HG03432 (cell line): ENCODE data around the gene PAM16.

Source experiments
- ATAC-seq: cut with Tn5 transposase; IDR thresholded peaks from one replicate; pipeline ENCODE4 v1.9.1; 2021; ENCODE audit warnings: mild to moderate bottlenecking, moderate library complexity; ENCODE audit not compliant: unreplicated experiment

The PAM16 gene

GRCh38 chr16:4307215-4308037, 43.7 kb downstream of the PAM16 start:
- peak; percentile 92 for ATAC-seq

- ATAC-seq: no peak
Measured at GRCh38 chr16:4306470-4307214, 44.5 kb downstream of the PAM16 start.

- no peak for ATAC-seq
Measured at GRCh38 chr16:4303973-4304372, 47.1 kb downstream of the PAM16 start.

DNA sequence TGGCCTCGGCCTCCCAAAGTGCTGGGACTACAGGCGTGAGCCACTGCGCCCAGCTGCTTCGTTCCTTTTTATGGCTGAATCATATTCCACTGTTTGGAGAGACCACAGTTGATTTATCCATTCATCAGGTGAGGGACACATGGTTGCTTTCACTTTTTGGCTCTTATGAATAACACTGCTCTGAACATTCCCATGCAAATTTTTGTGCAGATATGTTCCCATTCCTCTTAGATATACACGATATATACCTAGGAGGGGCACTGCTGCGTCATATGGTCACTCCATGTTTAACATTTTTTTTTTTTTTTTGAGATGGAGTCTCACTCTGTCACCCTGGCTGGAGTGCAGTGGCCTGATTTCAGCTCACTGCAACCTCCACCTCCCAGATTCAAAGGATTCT, 49.2 kb downstream of the PAM16 start:
- ATAC-seq: no peak

DNA sequence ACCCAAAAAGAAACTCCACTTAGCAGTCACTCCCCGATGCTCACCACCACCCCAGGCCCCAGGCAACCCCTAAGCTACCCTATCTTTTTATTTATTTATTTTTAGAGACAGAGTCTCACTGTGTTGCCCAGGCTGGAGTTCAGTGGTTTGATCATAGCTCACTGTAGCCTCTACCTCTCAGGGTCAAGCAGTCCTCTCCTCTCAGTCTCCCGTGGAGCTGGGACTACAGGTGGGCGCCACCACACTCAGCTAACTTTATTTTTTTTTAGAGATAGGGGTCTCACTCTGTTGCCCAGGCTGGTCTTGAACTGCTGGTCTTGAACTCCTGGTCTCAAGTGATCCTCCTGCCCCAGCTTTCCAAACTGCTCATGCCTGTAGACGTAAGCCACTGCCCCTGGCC, 49.9 kb downstream of the PAM16 start:
- ATAC-seq: no peak

DNA sequence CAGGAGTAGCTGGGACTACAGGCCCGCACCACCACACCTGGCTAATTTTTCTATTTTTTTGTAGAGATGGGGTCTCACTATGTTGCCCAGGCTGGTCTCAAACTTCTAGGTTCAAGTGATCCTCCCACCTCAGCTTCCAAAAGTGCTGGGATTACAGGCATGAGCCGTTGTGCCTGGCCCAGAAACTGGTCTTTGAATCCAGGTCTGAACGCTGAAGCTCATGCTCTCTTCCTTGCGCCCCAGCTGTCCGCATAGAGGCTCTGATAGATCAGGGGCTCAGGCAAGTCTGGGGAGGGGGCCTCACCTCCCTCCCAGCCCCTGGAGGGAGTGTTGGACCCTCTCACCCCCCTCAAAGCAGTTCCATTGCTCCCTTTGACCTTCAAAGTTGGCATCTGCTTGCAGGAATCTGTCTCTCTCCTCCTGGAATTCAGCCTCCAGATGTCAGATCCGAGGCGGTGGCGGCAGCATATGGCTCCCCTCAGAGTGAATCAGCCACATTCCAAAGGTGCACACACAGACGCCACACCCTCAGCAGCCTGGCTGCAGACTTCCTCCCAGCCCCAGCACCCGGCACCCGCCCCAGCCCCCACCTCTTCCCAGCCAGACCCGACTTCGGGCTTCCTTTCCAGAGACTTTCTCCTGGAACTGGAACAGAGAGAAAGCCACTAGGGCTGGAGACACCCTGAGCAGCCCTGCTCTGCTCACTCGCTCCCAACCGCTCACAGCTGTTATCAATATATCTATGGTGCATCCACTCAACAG, 52.2 kb downstream of the PAM16 start:
- no peak for ATAC-seq

DNA sequence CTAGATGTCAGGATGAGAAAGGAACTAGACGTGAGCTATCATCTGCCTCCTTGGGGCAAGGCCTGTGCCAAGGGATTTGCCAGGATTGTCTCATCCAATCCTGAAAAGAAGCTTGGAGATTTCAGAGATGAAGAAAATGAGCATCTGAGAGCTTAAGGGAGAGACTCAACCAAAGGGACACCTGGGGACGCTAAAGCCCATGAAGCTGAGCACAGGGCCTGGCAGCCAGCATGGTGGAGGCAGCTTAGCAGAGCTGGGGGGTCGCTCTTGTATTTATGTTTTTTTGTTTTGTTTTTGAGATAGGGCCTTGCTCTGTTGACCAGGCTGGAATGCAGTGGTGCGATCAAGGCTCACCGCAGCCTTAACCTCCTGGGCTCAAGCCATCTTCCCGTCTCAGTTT, 53.6 kb downstream of the PAM16 start:
- ATAC-seq: no peak

- no peak for ATAC-seq
Measured at GRCh38 chr16:4295581-4295980, 55.5 kb downstream of the PAM16 start.

- no peak for ATAC-seq
Measured at GRCh38 chr16:4293822-4294457, 57.2 kb downstream of the PAM16 start.

GRCh38 chr16:4293181-4293716, 57.9 kb downstream of the PAM16 start:
- no peak for ATAC-seq

- ATAC-seq: no peak
Measured at GRCh38 chr16:4291699-4292098, 59.4 kb downstream of the PAM16 start.
